SK-N-SH treated with all-trans-retinoic acid at 6 μM for 48 hours (cell line): ENCODE results near the gene SPG7.
"Not testable (repeated sequence)": the region's sequence is repeated elsewhere in the genome, so short reads cannot be mapped to it uniquely, and the experiment has no call there.

Source experiments
- ATAC-seq: fragments of 200-7000 bp; cut with Tn5 transposase; 3 replicates; pipeline ENCODE4 v1.9.1; 2020; ENCODE audit warnings: mild to moderate bottlenecking, moderate library complexity
- BACH2 ChIP-seq: fragments of 250-450 bp; sonication (Bioruptor Pico); IDR thresholded peaks from 2 replicates; pipeline ENCODE4 v1.9.0; 2021; ENCODE audit warnings: mild to moderate bottlenecking, borderline replicate concordance
- CSDC2 ChIP-seq: fragments of 250-450 bp; sonication (Bioruptor Pico); IDR thresholded peaks from 2 replicates; pipeline ENCODE4 v1.5.0; 2020; ENCODE audit warnings: mild to moderate bottlenecking, moderate library complexity
- SNAI2 ChIP-seq: fragments of 250-450 bp; sonication (Bioruptor Pico); IDR thresholded peaks from 2 replicates; pipeline ENCODE4 v1.5.0; 2020; ENCODE audit warnings: mild to moderate bottlenecking, moderate library complexity
- TCF4 ChIP-seq: fragments of 250-450 bp; sonication (Bioruptor Pico); IDR thresholded peaks from 2 replicates; pipeline ENCODE4 v1.8.0; 2021; ENCODE audit warnings: mild to moderate bottlenecking, moderate library complexity, borderline replicate concordance
- ZC3H10 ChIP-seq: fragments of 250-450 bp; sonication (Bioruptor Pico); IDR thresholded peaks from 2 replicates; pipeline ENCODE4 v1.5.1; 2021; ENCODE audit warnings: mild to moderate bottlenecking, moderate library complexity
- ZFP3 ChIP-seq: fragments of 250-450 bp; sonication (Bioruptor Pico); IDR thresholded peaks from 2 replicates; pipeline ENCODE4 v1.5.0; 2020; ENCODE audit warnings: mild to moderate bottlenecking, moderate library complexity
- ZFP30 ChIP-seq: fragments of 450-650 bp; formaldehyde crosslinking; IDR thresholded peaks from 2 replicates; pipeline ENCODE4 v1.5.0; 2022; ENCODE audit warnings: mild to moderate bottlenecking, moderate library complexity
- ZNF565 ChIP-seq: fragments of 450-650 bp; formaldehyde crosslinking; conservative IDR thresholded peaks from 2 replicates; pipeline ENCODE4 v1.5.0; 2020; ENCODE audit warnings: low read depth, mild to moderate bottlenecking, moderate library complexity
- ZNF70 ChIP-seq: fragments of 450-650 bp; formaldehyde crosslinking; IDR thresholded peaks from 2 replicates; pipeline ENCODE4 v1.5.0; 2020; ENCODE audit warnings: mild to moderate bottlenecking, moderate library complexity
- TF ChIP-seq, protein P1 (sequence below): fragments of 250-450 bp; sonication (Bioruptor Pico); IDR thresholded peaks from 2 replicates; pipeline ENCODE4 v1.5.1; 2020; ENCODE audit warnings: low read depth, mild to moderate bottlenecking, moderate library complexity
- TF ChIP-seq, protein P2 (sequence below): fragments of 250-450 bp; sonication (Bioruptor Pico); IDR thresholded peaks from 2 replicates; pipeline ENCODE4 v1.5.0; 2020; ENCODE audit warnings: mild to moderate bottlenecking, moderate library complexity
- TF ChIP-seq, protein P3 (sequence below): fragments of 250-450 bp; sonication (Bioruptor Pico); IDR thresholded peaks from 2 replicates; pipeline ENCODE4 v1.8.0; 2021; ENCODE audit warnings: low read depth, mild to moderate bottlenecking, moderate library complexity, borderline replicate concordance
- TF ChIP-seq, protein P4 (sequence below): fragments of 250-450 bp; sonication (Bioruptor Pico); IDR thresholded peaks from 2 replicates; pipeline ENCODE4 v1.8.0; 2020; ENCODE audit warnings: mild to moderate bottlenecking, moderate library complexity, borderline replicate concordance

The SPG7 gene

DNA sequence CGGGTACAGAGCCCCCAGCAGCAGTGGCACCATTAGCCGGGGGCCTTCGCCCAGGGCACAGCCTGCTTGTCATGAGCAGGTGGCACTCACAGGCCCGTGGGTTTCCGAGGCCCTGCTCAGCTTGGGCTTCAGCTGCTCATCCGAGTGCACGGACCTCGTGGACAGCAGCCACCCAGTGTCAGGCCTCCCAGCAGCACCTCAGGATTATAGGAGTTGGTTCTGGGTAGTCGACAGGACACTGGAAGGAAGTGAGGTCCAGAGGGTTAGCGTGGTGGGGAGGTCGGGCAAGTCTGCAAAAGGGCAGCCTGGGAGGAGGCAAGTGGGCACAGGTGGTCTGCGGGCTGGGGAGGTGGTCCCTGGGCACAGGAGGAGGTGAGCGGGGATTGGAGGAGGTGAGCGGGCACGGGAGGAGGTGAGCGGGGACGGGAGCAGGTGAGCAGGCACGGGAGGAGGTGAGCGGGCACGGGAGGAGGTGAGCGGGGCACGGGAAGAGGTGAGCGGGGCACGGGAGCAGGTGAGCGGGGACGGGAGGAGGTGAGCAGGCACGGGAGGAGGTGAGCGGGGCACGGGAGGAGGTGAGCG is 62.2 kb downstream of the SPG7 start:
- ATAC-seq: no peak
- TF ChIP-seq, protein P1, sequence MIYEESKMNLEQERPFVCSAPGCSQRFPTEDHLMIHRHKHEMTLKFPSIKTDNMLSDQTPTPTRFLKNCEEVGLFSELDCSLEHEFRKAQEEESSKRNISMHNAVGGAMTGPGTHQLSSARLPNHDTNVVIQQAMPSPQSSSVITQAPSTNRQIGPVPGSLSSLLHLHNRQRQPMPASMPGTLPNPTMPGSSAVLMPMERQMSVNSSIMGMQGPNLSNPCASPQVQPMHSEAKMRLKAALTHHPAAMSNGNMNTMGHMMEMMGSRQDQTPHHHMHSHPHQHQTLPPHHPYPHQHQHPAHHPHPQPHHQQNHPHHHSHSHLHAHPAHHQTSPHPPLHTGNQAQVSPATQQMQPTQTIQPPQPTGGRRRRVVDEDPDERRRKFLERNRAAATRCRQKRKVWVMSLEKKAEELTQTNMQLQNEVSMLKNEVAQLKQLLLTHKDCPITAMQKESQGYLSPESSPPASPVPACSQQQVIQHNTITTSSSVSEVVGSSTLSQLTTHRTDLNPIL (CRISPR knock-in tag): no peak
- TF ChIP-seq ZNF70 (CRISPR knock-in tag): no peak
- TF ChIP-seq SNAI2 (CRISPR knock-in tag): no peak
- TF ChIP-seq, protein P2, sequence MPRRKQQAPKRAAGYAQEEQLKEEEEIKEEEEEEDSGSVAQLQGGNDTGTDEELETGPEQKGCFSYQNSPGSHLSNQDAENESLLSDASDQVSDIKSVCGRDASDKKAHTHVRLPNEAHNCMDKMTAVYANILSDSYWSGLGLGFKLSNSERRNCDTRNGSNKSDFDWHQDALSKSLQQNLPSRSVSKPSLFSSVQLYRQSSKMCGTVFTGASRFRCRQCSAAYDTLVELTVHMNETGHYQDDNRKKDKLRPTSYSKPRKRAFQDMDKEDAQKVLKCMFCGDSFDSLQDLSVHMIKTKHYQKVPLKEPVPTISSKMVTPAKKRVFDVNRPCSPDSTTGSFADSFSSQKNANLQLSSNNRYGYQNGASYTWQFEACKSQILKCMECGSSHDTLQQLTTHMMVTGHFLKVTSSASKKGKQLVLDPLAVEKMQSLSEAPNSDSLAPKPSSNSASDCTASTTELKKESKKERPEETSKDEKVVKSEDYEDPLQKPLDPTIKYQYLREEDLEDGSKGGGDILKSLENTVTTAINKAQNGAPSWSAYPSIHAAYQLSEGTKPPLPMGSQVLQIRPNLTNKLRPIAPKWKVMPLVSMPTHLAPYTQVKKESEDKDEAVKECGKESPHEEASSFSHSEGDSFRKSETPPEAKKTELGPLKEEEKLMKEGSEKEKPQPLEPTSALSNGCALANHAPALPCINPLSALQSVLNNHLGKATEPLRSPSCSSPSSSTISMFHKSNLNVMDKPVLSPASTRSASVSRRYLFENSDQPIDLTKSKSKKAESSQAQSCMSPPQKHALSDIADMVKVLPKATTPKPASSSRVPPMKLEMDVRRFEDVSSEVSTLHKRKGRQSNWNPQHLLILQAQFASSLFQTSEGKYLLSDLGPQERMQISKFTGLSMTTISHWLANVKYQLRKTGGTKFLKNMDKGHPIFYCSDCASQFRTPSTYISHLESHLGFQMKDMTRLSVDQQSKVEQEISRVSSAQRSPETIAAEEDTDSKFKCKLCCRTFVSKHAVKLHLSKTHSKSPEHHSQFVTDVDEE: no peak
- no peak for TF ChIP-seq ZFP3

DNA sequence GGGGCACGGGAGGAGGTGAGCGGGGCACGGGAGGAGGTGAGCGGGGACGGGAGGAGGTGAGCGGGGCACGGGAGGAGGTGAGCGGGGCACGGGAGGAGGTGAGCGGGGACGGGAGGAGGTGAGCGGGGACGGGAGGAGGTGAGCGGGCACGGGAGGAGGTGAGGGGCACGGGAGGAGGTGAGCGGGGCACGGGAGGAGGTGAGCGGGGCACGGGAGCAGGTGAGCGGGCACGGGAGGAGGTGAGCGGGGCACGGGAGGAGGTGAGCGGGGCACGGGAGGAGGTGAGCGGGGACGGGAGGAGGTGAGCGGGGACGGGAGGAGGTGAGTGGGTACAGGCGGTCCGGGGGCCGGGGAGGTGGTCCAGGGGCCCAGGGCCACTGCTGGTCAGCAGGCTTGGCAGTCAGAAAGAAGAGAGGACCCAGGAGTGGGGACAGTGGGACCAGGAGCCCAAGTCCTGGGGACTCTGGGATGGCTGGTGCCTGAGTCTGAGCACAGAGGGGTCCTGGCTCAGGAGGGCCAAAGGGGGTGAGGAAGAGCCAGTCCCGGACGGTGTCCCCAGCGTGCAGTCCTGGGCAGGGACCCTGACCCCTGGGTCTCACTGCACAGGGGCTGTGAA is 62.9 kb downstream of the SPG7 start:
- ATAC-seq: not testable (repeated sequence)

DNA sequence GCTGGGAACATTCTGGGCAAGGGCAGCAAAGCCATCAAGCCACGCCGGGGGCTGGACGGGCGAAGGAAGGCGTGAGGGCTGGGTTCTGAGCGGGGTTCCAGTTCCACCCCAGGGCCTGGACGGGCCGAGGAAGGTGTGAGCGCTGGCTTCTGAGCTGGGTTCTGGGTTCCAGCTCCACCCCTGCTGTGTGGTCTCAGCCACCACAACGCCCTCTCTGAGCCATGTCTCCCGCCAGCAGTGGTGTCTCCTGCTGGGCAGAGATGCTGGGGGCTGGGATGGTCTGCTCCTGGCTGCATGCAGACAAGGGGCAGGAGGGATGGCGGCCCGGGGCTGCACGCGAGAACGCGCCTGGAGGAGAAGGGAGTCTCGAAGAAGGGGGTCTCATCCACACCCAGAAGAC is 63.4 kb downstream of the SPG7 start:
- no peak for ATAC-seq
- TF ChIP-seq, protein P3, sequence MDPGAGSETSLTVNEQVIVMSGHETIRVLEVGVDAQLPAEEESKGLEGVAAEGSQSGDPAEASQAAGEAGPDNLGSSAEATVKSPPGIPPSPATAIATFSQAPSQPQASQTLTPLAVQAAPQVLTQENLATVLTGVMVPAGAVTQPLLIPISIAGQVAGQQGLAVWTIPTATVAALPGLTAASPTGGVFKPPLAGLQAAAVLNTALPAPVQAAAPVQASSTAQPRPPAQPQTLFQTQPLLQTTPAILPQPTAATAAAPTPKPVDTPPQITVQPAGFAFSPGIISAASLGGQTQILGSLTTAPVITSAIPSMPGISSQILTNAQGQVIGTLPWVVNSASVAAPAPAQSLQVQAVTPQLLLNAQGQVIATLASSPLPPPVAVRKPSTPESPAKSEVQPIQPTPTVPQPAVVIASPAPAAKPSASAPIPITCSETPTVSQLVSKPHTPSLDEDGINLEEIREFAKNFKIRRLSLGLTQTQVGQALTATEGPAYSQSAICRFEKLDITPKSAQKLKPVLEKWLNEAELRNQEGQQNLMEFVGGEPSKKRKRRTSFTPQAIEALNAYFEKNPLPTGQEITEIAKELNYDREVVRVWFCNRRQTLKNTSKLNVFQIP (CRISPR knock-in tag): no peak
- TF ChIP-seq ZC3H10 (CRISPR knock-in tag): no peak
- no peak for TF ChIP-seq TCF4 (CRISPR knock-in tag)
- TF ChIP-seq ZNF565 (CRISPR knock-in tag): no peak

DNA sequence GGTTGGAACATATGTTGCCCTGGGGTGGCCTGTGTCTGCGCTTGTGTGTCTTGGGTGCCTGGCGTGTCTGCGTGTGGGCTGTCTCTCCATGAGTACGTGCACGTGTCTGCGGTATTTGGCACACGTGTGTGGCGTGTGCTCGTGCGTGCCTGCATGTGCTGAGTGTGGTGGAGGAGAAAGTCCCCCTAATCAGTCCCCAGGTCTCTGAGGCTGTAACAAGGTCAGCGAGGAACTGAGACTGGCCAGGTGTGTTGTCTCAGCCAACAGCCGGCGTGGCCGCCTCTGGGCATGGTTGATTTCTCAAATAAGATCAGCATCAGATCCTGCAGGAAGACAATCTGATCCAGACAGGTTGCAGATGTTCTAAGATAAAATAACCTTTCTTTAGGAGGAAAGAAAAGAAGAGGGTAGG is 63.9 kb downstream of the SPG7 start:
- TF ChIP-seq, protein P4, sequence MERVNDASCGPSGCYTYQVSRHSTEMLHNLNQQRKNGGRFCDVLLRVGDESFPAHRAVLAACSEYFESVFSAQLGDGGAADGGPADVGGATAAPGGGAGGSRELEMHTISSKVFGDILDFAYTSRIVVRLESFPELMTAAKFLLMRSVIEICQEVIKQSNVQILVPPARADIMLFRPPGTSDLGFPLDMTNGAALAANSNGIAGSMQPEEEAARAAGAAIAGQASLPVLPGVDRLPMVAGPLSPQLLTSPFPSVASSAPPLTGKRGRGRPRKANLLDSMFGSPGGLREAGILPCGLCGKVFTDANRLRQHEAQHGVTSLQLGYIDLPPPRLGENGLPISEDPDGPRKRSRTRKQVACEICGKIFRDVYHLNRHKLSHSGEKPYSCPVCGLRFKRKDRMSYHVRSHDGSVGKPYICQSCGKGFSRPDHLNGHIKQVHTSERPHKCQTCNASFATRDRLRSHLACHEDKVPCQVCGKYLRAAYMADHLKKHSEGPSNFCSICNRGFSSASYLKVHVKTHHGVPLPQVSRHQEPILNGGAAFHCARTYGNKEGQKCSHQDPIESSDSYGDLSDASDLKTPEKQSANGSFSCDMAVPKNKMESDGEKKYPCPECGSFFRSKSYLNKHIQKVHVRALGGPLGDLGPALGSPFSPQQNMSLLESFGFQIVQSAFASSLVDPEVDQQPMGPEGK (CRISPR knock-in tag): no peak
- TF ChIP-seq ZFP30 (CRISPR knock-in tag) (no peak), TCF4 (CRISPR knock-in tag) (no peak)
- ATAC-seq: no peak

DNA sequence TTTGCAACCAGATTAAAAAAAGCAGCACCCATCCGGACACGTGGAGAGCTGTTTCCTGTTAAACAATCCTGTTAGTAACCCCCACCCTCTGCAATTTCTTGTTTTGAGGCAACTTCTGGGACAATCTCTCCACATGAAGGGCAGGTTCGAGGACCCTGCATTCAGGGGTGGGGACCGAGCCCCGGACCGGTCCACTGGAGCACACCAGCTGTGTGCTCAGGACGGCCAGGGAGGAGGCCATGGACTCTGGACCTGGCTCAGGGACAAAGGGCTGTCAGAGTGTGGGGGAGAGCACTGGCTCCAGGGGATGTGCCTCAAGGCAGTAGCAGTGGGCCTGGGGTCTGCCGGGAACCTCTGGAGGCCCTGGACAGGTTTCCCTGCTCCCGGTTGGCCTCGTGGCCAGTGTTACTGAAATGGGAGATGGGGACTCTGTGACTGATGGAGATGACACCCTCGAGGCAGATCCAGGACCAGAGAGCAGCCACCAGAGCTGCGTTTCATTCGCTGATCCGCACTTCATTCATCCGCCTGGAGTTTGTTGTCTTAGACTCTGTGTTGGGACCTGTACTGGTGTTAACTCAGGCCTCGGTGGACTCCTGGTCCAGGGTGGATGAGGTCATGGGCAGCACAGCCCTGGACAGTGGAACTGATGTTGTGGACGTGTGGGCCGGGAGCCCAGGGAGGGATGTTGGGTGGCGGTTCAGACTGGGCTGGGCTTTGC is 64.4 kb downstream of the SPG7 start:
- no peak for ATAC-seq
- TF ChIP-seq ZNF70 (CRISPR knock-in tag) (no peak), CSDC2 (no peak), ZNF565 (CRISPR knock-in tag) (no peak), BACH2 (no peak), ZFP30 (CRISPR knock-in tag) (no peak)
- TF ChIP-seq, protein P2: no peak
- TF ChIP-seq, protein P3 (CRISPR knock-in tag): no peak
